ENCODE data around the gene NKX2-1. TPM values are rescaled to one million over a fixed set of nuclear protein-coding genes. Genes with fewer than 3 reads are reported as not detected.

NKX2-1 gene
- total and polyA plus RNA-seq, 2 donors from 2014 or later: not detected

DNA sequence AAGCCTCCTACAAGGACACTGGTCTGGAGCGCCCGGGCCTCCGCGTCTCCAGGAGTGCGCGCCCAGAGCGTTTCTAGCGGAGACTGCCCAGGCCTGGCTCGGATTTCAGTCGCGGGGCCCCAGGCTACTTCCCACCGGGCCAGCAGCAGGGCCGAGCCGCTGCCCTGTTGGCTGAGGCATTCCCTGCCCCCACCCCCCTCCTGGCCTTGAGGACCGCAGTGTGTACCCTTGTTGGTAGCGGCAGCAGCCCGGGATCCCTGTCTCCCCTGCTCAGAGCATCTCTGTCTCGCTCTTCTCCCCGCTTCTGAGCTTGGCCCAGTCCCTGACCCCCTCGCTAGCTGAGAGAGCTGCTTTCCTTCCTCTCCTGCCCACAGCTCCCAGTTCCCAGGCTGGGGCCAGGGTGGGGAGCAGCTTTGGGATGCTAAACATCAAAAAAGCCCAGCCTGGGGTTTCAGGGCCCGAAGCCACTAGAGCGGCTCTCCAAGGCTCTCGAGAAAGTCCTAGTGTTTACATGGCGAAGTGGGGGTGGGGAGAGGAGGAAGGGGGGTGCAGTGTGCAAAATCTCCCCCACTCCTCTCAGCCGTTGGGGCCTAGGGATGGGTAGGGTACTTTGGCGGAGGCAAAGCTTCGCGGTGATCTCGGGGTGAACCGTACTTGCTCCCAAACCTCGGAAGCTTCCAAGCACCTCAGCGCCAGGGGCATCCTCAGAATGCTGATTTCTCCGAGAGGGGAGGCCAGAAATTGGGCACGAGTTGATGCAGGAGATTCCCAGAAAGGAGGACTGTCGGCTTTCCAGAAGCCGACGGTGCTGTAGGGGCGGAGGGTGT is 6.4 kb downstream of the NKX2-1 start:
- no peak for FAIRE-seq
- TF ChIP-seq, protein P1, sequence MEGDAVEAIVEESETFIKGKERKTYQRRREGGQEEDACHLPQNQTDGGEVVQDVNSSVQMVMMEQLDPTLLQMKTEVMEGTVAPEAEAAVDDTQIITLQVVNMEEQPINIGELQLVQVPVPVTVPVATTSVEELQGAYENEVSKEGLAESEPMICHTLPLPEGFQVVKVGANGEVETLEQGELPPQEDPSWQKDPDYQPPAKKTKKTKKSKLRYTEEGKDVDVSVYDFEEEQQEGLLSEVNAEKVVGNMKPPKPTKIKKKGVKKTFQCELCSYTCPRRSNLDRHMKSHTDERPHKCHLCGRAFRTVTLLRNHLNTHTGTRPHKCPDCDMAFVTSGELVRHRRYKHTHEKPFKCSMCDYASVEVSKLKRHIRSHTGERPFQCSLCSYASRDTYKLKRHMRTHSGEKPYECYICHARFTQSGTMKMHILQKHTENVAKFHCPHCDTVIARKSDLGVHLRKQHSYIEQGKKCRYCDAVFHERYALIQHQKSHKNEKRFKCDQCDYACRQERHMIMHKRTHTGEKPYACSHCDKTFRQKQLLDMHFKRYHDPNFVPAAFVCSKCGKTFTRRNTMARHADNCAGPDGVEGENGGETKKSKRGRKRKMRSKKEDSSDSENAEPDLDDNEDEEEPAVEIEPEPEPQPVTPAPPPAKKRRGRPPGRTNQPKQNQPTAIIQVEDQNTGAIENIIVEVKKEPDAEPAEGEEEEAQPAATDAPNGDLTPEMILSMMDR (IDR thresholded peaks at IDR 0.05; ENCODE audit: borderline replicate concordance, extremely low read depth, insufficient read depth): no peak
- no peaks in the 10 kb centered on the region for H3K36me3 ChIP-seq (ENCODE audit: control insufficient read depth in 2 of 3, insufficient read depth in 3 of 3, low read length in 3 of 3)
- H3K27ac ChIP-seq (ENCODE audit: low read depth in 2 of 2, low read length in 2 of 2): no peak overlapping the region
- peak in 4 of 5 donors; percentile 26 to 66 (median 42) for DNase-seq
- intact Hi-C loops (cut with DNase I): no loop called here
- H3K27me3 ChIP-seq (ENCODE audit: control insufficient read depth, insufficient read depth, low read length): peaks cover 74% of the 10 kb centered on the region
- H3K4me1 ChIP-seq (ENCODE audit: control insufficient read depth in 2 of 3, insufficient read depth in 2 of 3, low read depth in 1 of 3, low read length in 3 of 3): no peaks in the 10 kb centered on the region
- H3K9ac ChIP-seq (ENCODE audit: low read length in 3 of 3): no peak overlapping the region
- no peak overlapping the region for H3K4me3 ChIP-seq (ENCODE audit: low read length in 3 of 3)
- no peaks in the 10 kb centered on the region for H3K9me3 ChIP-seq (ENCODE audit: control insufficient read depth in 2 of 3, insufficient read depth in 1 of 3, low read length in 3 of 3)

DNA sequence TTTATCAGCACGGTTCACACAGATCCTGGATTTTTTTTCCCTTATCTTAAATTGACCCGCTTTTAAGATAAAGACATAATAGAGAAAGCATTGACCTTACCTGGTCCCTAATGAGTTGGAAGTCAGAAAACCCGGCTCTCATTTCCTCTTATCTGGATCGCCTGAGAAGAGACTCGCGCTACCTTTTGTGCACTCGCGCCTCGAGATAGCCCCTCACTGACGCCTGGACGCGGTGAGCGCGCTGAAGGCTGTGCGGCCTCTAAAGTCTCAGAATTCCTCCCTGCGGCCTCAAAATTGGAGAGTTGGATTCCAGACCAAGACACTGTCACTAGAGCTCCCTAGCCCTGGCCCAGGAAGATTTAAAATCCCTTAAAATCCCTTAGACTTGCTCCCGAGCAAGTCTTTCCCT is 7.0 kb downstream of the NKX2-1 start:
- Histone ChIP-seq H3K9me3 (ENCODE audit: control insufficient read depth in 2 of 3, insufficient read depth in 1 of 3, low read length in 3 of 3) (no peaks in the 10 kb centered on the region), H3K4me1 (ENCODE audit: control insufficient read depth in 2 of 3, insufficient read depth in 2 of 3, low read depth in 1 of 3, low read length in 3 of 3) (no peaks in the 10 kb centered on the region), H3K27me3 (ENCODE audit: control insufficient read depth, insufficient read depth, low read length) (peaks cover 75% of the 10 kb centered on the region), H3K27ac (ENCODE audit: low read depth in 2 of 2, low read length in 2 of 2) (no peak overlapping the region), H3K36me3 (ENCODE audit: control insufficient read depth in 2 of 3, insufficient read depth in 3 of 3, low read length in 3 of 3) (no peaks in the 10 kb centered on the region), H3K4me3 (ENCODE audit: low read length in 3 of 3) (no peak overlapping the region), H3K9ac (ENCODE audit: low read length in 3 of 3) (no peak overlapping the region)
- TF ChIP-seq, protein P1 (IDR thresholded peaks at IDR 0.05; ENCODE audit: borderline replicate concordance, extremely low read depth, insufficient read depth): no peak
- FAIRE-seq (no peak), DNase-seq (no peak)
- intact Hi-C loops (cut with DNase I): no loop called here

DNA sequence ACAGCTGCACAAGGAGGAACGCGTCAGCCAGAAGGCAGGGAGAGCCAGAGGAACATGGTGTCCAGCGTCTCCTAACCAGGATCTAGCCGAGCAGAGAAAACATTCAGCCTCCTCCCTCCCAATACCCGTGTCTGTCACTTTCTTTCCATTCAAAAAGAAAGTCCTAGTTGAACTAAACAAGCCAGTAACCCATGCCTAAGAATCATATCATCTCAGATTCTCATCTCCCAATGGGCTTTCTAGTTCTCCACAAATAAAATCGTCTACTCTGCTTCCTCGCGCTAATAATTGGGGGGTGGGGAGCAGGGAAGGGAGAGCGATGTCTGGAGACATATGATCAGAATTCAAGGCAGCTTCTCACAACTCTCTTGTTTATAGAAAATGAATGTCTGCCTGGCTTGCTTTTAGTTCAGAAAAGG is 7.4 kb downstream of the NKX2-1 start:
- H3K27me3 ChIP-seq (ENCODE audit: control insufficient read depth, insufficient read depth, low read length): peaks cover 77% of the 10 kb centered on the region
- H3K27ac ChIP-seq (ENCODE audit: low read depth in 2 of 2, low read length in 2 of 2): no peak overlapping the region
- no peaks in the 10 kb centered on the region for H3K4me1 ChIP-seq (ENCODE audit: control insufficient read depth in 2 of 3, insufficient read depth in 2 of 3, low read depth in 1 of 3, low read length in 3 of 3)
- FAIRE-seq: no peak
- H3K9ac ChIP-seq (ENCODE audit: low read length in 3 of 3): no peak overlapping the region
- peak in 1 of 5 donors; percentile 19 for DNase-seq
- no peaks in the 10 kb centered on the region for H3K36me3 ChIP-seq (ENCODE audit: control insufficient read depth in 2 of 3, insufficient read depth in 3 of 3, low read length in 3 of 3)
- no peaks in the 10 kb centered on the region for H3K9me3 ChIP-seq (ENCODE audit: control insufficient read depth in 2 of 3, insufficient read depth in 1 of 3, low read length in 3 of 3)
- no peak overlapping the region for H3K4me3 ChIP-seq (ENCODE audit: low read length in 3 of 3)
- TF ChIP-seq, protein P1 (IDR thresholded peaks at IDR 0.05; ENCODE audit: borderline replicate concordance, extremely low read depth, insufficient read depth): no peak
- intact Hi-C loops (cut with DNase I): no loop called here

All from kidney (tissue), 14 donors.